GM18519 (cell line): Measurements from ENCODE around the gene USH1G.
"Not testable (repeated sequence)": the region's sequence is repeated elsewhere in the genome, so short reads cannot be mapped to it uniquely, and the experiment has no call there.

Source experiments
- ATAC-seq: cut with Tn5 transposase; IDR thresholded peaks from one replicate; pipeline ENCODE4 v1.9.1; 2021; ENCODE audit warnings: mild to moderate bottlenecking, moderate library complexity; ENCODE audit not compliant: unreplicated experiment, low FRiP score

The USH1G gene

DNA sequence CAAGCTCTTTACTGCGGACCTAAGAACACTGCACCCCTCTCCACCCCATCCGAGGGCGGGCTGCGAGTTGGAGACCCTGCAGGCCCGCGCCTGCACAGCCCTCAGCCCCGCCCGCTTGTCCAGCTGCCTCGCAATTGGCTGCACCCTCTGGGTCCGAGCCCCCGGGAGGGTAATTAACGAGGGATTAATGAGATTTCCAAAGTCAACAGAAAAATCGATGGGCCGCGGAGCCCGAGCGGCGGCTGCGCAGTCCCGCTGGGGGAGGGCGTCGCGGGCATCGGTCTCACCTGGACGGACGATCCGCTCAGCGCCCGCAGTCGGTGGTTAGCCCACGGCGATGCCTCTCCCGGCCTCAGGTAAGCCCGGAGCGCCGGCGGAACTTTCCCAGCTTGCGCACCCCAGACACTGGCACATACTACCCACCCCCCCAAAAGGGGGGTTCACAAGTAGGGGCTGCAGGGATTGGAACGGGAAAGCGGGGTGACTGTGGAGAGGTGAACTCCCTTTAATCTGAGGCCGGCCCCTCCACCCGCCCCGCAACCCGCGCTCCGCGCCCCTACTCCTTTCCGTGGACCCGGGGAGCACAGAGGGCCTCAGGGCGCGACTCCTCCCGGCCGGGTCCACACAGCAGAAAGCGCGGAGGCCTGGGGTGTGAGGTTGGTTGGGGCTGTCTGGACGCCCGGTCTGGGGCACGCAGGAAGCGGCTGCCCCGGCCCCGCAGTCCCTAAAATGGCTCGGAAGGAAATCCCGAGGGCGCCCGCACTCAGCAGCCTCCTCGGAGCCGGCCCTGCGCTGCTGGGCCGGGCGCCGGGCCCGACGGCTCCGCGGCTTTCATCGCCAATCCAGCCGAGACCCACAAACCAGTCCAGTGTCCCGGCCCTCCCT lies 12.8 kb upstream of the USH1G start, which contains the start of gene OTOP3:
OTOP3 (plus strand) TSS at position 314 of the 885 bp plus-strand sequence; CDS start at position 338, 24 bp downstream.
- ATAC-seq = no peak

DNA sequence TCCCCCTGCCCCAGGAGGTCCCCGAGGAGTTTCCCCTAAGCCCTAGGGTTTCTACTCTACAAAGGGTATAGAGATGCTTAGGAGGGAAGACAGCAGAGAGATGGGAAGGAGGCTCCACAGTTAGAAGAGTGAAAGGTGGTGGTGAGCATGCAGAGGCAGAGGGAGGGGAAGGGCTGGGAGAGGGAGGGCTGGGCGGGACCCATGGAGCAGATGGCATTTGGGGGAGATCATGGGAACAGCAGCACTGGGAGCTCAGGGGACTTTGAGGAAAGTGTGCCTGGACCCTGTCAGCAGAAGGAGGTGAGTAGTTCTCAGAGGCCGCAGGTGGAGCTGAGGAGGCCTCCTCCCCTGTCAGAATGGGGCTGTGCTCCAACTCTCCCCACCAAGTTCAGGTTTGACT lies 12.0 kb upstream of the USH1G start:
- no peak for ATAC-seq

DNA sequence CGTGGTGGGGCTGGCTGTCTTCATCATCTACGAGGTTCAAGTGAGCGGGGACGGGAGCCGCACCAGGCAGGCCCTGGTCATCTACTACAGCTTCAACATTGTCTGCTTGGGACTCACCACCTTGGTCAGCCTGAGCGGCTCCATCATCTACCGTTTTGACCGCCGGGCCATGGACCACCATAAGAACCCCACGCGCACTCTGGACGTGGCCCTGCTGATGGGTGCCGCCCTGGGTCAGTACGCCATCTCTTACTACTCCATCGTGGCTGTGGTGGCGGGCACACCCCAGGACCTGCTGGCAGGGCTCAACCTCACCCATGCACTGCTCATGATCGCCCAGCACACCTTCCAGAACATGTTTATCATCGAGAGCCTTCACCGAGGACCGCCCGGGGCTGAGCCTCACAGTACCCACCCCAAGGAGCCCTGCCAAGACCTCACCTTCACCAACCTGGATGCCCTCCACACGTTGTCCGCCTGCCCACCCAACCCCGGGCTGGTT lies 7.5 kb upstream of the USH1G start:
- ATAC-seq = no peak

DNA sequence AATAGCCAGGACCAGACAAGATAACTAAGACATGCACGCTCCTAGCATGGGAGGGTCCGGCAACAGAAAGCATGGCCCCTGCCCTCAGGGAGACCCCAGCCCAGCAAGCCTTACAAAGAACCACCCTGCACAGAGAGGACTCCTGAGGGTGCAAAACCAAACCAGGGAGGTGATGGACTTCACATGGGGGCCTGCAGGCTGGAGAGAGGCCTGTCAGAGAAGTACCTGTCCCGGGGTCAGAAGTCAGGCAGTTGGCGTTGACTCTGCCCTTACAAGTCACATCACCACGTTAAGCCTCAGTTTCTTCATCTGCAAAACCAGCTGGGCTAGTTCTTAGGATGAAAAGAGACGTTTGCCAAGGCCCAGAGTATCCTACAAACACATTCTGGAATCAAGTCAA lies 5.7 kb upstream of the USH1G start:
- ATAC-seq = no peak

DNA sequence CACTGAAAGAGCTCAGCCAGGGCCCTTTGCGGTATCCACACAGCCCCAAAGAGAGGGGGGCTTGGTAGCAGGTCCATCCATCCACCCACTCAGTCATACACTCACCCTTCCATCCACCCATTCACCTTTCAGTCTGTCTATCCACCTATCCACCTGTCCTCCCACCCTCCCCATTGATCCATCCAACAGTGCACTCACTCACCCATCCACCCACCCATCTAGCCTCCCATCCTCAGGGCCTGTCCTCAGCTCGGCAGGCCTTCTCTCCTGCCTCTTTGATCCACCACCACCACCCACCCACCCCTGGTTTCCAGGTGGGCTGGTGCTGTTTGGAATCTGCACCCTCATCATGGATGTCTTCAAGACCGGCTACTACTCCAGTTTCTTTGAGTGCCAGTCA lies 2.2 kb upstream of the USH1G start:
- ATAC-seq = no peak

DNA sequence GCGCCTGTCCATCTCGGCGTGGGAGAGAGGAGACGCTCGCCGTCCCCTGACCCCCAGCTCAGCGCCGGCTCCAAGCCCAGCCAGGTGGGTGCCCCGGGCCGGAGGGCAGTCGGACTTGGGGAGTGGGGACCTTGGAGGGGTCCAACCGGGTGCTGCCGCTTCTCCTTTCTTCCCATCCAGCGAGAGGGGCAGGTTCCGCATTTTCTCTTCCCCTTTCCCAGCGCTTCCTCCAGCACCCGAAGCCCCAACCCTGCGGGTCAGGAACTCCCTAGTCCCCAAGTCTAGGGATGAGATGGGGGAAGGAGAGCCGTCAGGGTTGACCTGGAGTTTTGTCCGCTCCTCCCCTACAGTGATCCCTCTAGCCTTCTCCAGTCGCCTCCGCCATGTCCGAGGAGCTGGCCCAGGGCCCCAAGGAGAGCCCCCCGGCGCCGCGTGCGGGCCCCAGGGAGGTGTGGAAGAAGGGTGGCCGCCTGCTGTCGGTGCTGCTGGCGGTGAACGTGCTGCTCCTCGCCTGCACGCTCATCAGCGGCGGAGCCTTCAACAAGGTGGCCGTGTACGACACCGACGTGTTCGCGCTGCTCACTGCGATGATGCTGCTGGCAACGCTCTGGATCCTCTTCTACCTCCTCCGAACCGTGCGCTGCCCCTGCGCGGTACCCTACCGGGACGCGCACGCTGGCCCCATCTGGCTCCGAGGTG lies 1.3 kb upstream of the USH1G start, which contains the start of gene OTOP2:
OTOP2 (plus strand) TSS at position 24 of the 699 bp plus-strand sequence; CDS start at position 384, 360 bp downstream.
- ATAC-seq = no peak

DNA sequence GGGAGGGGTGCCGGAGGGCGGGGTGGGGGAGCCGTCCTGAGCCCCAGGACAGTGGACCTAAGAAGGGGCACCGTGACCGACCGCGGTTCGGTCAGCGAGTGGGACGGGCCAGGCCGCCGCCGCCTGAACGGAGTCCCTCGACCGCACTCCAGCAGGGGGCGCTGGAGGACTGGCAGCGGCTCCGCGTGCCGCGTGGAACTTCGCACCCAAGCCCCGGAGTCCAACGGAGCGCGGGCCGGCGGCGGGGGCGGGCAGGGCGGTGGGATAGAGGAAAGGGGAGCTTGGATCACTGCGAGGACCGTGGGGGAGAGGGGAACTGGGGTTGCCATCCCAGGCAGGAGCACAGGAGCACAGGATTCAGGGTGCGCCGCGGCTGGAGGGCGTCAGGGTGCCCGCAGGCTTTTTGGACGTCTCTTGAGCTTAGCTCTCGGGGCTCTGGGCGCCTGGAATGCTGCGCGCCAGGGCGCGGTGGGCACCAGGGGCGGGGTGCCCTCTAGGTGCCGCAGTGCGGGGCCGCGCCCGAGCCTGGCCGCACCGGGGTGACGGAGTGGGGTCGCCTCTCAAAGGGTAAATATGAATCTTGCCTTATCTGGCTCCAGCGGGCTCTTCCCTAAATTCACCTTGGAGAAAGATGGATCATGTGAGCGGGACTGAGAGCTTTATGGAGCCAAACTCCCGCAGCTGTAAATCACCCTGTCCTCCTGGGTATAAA lies 639 bp upstream of the USH1G start:
- ATAC-seq = no peak

DNA sequence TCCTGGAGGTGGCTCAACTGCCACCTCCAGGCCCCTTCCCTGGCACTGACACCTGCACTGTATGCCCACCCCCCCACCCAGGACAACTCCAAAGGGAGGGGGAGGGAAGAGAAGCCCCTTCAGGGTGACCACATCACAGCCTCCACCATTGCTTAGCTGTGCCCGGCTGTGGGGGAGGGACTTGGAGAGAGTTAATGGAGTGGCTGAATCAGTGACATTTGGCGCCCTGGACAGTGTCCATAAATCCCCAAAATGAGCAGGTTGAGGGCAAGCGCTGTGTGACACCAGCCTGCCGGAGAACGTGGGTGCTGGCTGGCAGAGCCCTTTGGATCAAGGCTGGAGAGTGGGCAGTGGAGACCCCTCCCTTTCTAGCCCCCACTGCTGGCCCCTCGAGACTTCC lies 883 bp downstream of the USH1G start:
- ATAC-seq = no peak

DNA sequence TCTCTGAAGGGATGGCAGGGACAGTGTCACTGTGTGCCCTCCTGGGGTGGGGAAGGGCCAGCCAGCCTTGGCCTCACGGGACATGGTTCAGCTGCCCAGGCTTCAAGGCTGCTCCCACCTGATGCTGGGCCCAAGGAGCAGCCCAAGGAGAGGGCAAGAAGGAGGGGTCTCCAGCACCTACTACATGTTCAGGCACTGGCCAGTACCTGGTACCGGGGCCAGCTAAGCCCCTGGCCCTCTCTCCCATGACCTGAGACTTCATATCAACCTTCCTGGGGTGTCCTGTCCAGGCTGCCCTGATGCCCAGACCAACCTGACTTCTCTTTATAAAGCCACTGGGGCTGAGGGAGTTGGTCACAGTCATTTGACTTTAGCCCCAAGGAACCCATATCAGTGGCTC lies 1.3 kb downstream of the USH1G start:
- ATAC-seq = no peak

DNA sequence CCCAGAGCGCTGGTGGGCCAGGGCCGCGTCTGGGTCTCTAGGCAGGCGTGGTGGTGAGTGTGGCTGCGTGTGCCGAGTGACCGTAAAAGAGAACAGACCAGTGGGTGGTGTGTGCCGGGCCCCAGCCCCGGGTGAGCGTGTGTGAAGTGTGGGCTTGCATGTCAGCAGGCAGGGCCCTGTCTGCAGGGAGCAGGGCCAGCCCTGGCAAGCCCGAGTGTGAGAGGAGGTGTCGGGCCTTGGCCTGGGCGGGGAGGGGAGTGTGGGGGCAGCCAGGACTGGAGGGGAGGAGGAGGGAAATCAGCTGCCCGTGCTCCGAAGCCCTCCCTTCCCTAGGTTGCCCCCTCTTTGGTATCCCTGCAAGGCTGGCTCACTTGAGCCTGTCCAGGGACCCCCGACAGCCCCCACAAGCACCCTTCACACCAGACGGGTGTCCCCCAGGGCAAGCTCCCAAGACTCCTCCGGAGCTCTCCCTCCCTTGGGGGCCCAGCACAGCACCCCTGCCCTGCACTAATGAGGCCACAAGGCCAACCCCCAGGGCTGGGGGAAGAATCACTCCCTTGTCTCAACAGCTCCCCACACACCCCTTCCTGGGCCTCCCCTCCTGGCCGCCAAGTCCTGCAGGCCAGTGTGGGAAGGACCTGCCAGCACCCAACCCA lies 1.9 kb downstream of the USH1G start:
- ATAC-seq = no peak

DNA sequence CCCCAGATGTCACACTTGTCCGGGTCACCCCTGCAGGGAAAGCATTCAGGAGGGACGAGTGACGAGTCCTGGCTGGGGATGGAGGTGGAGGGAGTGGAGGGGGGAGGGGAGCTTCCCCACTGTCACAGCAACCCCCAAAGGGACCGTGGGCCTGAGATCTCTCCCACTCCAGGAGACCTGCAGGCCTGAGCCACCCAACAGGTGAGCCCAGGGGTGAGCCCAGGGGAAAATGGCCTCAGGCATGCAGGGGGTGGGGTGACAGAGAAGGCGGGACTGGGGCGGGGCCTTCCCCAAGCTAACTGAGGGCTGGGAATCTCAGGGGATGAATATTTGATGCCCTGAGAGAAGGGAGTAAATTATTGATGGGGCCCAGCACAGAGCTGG lies 2.4 kb downstream of the USH1G start:
- no peak for ATAC-seq

DNA sequence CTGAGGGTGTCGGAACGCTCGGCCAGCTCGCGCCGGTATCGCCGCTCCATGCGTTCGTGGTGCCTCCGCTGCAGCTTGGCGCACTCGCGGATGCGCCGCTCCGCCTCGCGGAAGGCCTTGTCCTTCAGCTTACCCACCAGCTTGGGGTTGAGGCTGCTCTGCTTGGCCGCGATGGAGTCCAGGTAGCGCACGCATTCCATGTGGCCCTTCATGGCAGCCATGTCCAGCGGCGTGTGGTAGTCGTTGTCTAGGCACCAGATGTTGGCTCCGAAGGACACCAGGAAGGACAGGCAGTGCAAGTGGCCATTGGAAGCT lies 2.8 kb downstream of the USH1G start:
- ATAC-seq = no peak

DNA sequence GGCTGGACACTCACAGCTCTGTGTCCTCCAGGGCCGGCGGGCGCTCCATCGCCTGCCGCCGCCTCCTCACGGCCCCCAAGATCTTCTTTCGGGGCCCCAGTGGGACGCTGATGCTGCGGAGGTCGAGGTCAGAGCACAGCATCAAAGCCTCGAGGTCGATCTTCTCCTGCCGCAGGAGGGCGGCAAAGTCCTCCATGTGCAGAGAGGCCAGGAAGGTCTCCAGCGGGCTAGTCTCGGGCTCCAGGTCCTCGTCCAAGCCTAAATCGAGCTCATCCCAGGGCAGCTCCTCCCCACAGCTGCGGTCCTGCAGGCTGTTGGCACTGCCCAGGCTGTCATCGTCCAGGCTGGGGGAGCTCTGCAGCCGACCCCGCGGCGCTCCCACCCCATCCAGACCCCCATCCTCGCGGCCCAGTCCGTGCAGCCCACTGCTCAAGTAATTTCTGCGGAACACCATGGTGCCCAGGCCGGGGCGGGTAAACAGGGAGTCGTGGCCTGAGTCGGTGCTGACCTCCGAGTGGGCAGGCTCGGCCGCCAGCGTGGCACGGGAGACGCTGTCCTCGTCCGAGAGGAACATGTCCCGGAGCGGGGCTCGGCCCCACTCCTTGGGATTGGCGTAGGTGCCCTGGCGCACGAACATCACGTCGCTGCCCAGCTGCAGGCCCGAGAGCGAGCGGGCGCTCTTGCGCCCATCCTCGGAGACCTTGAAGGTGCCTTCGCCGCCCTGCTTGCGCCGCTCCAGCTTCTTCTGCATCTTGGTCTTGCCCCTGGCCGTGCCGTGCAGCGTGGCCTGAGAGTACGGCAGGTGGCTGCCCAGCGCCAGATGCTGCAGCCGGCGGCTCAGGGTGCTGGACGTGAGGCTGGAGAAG lies 3.4 kb downstream of the USH1G start:
- ATAC-seq = no peak

DNA sequence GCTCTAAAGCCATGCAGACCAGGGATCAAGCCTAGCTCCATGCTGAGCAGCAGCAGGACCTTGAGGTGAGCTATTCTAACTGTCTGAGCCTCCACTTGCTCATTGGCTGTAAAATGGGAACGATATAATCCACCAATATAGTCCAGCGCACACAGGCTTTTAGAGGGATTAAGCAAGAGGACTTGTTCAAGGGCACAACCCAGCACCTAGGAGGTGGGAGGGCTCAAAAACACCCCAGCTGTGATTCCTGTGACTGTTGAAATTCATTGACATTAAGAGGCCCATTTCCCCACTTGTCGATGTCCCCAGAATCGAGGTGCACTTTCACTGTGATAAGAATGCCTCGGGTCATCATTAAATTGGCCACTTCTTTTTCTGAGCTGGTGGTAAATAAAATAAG lies 4.1 kb downstream of the USH1G start:
- no peak for ATAC-seq

DNA sequence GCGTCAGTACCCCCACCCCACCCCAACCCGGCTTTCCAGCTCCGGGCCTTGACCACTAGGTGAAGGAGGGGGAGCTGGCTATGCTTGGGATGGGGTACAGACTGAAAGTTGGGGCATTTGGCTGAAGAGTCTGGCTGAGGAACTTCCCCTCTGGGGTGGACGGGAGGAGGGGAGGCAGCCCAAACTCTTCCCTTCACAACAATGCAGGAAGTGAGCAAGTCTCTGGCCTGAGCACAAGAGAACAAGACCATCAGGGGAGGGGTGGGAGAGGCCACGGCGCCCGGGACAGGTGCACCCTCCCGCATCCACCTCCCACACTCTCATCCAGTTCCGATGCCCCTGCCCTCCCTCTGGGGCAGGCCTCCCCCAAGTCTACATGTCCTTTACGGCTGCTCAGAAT lies 5.6 kb downstream of the USH1G start:
- ATAC-seq = no peak

DNA sequence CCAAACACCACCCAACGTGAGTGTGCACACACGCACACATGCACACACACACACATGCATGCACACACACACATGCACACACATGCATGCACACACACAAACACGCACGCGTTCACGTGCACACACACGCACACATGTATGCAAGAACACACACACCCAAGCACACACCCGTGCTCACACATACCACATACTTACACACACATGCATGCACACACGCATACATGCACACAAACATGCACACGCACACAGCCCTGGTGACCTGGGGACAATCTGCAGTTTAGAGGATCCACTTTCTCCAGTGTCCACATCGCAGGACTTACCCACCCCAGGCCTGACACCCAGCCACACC lies 6.2 kb downstream of the USH1G start:
- no peak for ATAC-seq

DNA sequence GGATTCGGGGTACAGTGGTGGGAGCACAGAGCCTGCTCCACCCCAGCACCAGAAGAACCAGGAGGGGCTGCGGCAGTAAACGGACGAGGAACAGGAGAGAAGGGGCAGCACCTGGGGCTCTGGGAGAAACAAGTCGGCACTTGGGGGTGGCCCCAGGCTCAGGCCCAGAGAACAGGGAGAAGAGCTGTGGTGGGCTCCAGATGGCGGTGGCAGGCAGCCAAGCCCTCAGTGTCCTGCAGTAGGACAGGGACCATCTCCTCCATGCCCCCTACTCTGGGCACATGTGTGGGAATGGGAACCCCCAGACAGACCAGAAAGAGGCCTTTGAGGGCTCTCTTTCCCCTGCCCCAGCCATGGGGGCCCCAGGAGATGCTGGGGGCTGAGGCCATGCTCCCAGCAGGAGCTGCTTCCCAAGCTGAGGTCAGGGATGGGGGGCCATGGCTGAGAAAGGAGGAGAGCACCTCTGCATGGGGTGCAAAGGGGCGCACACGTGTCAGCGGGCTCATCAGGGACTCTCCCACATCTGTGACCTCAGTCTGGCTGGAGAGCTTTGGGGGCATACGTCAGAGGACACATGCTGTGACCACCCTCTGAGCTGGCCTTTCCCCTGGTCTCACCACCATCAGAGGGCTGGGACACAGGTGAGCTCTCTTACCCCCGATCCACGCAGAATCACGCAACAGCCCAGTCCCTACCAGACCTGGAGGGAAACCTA lies 6.8 kb downstream of the USH1G start:
- no peak for ATAC-seq

DNA sequence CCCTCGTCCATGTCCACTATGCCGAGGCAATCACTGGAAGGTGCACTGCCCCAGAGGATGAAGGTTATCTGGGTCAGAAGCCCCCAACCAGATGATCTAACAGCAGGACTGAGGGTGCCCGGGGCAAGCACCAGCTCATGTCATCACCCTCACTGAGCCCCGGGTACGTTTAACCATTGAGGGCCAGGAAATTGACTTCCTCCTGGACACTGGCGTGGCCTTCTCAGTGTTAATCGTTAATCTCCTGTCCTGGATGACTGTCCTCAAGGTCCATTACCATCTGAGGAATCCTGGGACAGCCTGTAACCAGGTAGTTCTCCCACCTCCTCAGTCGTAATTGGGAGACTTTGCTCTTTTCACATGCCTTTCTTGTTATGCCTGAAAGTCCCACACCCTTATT lies 11.6 kb downstream of the USH1G start:
- ATAC-seq = not testable (repeated sequence)

DNA sequence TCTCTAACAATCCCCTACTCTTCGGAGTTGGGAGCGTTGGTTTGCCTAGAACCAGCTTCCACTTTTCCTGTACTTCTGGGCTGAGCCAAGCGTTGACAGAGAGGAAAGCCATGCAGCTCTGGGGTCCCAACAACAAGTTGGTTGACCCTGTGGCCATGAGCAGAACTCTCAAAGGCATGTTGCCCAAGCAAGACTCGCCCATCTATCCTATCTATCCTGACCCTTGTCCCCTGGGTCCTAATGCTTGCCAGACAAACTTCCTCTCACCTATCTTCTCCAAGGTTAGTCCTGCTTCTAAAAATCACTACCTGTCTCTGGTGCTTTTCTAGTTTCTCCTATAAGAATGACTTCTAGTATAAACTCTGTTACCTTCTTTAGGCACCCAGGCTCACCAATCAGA lies 14.0 kb downstream of the USH1G start:
- ATAC-seq = not testable (repeated sequence)
